AG10803 (cell line): ENCODE data around the gene SNCAIP.

Source experiments
- DNase-seq: peaks from one replicate; pipeline ENCODE4 v3.0.0; 2010; ENCODE audit warnings: low read depth
- H3K4me3 ChIP-seq: 2 replicates; pipeline ENCODE4 v1.5.1; 2011; ENCODE audit warnings: mild to moderate bottlenecking, low read length, control low read depth
- TF ChIP-seq, protein P1 (sequence below): conservative IDR thresholded peaks from 2 replicates; pipeline ENCODE4 v1.5.1; 2011; ENCODE audit warnings: mild to moderate bottlenecking, low read length, control low read depth, inconsistent platforms

SNCAIP gene

DNA sequence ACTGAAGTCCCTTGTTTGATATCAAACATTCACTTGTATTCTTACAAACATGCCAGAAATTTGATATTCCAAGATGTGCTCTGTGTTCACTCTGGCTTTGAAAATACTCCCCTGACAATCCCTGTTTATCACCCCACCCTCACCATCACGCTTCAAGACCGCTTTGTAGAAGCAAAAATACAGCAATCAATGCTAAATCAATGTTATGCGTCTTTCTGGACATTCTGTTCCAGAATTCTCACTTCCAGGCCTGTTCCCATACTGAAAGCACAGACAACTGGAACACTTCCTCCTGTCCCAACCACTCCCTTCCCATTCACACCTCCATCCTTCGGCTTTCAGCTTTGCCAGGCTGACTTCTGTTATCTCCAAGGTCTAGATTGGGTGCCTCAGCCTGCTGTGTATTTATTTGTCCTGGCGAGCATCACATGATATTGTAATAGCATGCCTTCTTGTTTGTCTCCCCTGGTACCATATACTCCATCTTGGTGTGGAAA is 72.8 kb downstream of the SNCAIP start:
- no peak for DNase-seq
- H3K4me3 ChIP-seq = no peak overlapping the region
- TF ChIP-seq, protein P1, sequence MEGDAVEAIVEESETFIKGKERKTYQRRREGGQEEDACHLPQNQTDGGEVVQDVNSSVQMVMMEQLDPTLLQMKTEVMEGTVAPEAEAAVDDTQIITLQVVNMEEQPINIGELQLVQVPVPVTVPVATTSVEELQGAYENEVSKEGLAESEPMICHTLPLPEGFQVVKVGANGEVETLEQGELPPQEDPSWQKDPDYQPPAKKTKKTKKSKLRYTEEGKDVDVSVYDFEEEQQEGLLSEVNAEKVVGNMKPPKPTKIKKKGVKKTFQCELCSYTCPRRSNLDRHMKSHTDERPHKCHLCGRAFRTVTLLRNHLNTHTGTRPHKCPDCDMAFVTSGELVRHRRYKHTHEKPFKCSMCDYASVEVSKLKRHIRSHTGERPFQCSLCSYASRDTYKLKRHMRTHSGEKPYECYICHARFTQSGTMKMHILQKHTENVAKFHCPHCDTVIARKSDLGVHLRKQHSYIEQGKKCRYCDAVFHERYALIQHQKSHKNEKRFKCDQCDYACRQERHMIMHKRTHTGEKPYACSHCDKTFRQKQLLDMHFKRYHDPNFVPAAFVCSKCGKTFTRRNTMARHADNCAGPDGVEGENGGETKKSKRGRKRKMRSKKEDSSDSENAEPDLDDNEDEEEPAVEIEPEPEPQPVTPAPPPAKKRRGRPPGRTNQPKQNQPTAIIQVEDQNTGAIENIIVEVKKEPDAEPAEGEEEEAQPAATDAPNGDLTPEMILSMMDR = no peak

DNA sequence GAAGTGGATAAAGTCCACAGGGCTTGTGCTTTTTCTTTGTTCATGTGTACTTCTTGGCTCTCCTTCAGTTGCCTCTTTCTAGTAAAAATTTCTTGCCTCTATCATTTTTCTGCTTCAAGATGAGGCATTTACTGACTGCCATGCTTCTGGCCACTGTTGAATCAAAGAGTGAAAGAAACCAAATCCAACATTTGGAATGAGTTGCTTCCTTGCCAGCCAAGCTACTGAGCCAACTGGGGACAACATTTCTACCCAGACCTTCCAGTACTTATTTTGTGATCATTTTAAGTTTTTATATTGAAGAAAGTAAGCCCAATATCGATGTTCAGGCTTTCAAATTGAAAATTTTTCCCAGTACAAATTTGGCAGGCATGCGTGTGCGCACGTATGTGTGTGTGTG is 73.2 kb downstream of the SNCAIP start:
- no peak overlapping the region for H3K4me3 ChIP-seq
- DNase-seq = no peak
- TF ChIP-seq, protein P1 = no peak

DNA sequence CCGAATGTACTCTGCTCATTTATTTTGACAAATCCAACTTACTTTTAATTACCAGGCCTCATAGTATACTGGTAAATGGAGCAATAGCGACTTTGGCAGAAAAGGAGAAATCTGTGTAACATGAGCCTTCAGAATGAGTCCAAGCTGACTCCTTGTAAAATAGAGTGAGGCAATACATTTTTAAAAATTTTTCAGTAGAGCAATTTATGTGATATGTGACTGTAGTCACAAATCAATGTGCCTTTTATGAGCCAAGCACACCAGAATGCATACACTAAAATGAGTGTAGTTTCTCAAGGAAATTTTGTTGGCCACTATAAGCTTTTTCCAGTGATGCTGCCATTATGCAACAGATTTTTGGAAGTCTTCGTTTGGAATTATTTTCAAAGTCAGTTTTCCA is 73.8 kb downstream of the SNCAIP start:
- TF ChIP-seq, protein P1 = no peak
- peak; percentile 83 for DNase-seq
- H3K4me3 ChIP-seq = no peak overlapping the region

DNA sequence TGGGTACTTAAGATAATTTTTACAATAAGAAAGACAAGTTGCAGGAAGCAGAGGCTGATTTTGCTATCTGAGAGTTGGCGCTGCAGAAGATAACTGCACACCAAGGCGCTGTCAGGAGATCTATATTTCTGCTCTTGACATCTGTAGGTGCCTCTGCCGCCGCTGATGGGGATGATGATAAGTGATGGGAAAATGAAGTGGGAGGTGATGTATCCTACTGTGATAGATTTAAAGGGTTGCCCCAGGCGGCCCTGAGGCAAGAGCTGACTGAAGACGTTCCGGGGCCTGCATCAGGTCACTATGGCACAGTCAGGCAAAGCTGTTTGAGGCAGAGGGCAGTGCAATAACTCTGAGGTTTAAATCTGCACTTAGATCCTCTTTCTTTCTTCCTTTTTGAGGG is 78.1 kb downstream of the SNCAIP start:
- TF ChIP-seq, protein P1 = no peak
- DNase-seq = no peak
- no peak overlapping the region for H3K4me3 ChIP-seq

DNA sequence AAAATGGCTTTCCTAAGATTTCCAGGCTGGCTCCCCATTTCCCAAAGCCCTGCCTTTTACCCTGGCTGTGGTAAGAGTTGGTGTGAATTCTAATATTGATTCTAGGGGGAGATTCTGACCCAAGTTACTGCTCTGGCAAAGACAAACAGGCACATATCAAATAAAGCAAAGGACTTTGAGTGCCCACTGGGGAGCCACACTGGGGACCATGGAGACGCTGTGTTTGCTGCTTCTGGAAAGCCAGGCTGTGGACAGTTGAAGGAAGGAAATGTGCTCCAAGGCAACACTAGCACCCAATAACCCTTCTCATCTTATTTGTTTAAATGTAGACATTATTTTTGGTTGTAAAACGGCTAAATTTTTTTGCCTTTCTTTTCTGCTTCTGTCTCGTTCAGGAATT is 78.7 kb downstream of the SNCAIP start:
- H3K4me3 ChIP-seq = no peak overlapping the region
- TF ChIP-seq, protein P1 = no peak
- no peak for DNase-seq

DNA sequence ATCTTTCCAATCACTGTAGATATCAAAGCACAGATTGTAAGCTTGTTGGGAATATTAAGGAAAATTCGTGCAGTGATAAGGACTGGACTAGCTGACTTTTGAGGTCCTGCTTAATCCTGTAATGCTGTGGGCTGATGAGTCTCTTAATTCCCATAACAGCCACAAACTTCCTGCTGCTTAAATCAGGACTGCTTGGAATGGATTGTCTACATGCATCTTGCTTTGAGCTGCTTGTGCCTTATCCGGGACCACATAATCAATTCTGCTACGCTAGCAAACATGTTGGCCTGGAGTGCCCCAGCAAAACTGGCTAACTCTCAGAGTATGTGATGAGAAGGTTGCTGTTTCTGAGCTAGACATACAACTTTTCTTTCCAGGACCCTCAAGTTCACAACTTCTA is 79.6 kb downstream of the SNCAIP start:
- no peak overlapping the region for H3K4me3 ChIP-seq
- no peak for DNase-seq
- TF ChIP-seq, protein P1 = no peak

DNA sequence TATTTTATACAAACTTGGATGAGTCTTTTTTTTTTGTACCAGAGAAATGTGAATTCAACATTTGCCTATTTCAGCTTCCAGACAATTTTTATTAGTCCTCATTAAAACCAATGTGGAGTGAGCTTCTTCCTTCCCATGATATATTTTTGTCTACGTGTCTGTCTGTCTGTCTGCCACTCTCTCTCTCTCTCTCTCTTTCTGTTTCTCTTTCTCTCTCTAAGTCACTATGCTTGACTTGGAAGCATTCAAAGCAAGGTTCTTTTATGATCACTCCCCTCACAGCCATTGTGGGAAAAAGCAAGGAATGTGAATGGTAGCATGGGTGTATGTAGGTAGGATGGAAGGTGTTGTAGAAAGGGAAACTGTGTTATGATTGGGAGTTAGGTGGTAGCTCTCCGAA is 80.2 kb downstream of the SNCAIP start:
- H3K4me3 ChIP-seq = no peak overlapping the region
- DNase-seq = no peak
- TF ChIP-seq, protein P1 = no peak
